Measurements from ENCODE around the gene SHISA7. TPM values are rescaled to one million over a fixed set of nuclear protein-coding genes. Genes with fewer than 3 reads are reported as not detected.

The SHISA7 gene
- total and polyA plus RNA-seq, 7 donors, result 0.01 TPM; not detected in 6

- Histone ChIP-seq H3K36me3 (ENCODE audit: insufficient read depth in 1 of 2, low read depth in 1 of 2) (peaks cover 0 to 18% of the 10 kb centered on the region in 2 donors), H3K4me3 (no peak overlapping the region), H3K9me3 (no peaks in the 10 kb centered on the region), H3K27ac (no peak overlapping the region), H3K27me3 (ENCODE audit: insufficient read depth in 3 of 3, low read length in 2 of 3) (peaks cover 0 to 6% (median 0%) of the 10 kb centered on the region in 3 donors), H3K4me1 (peaks cover 12% of the 10 kb centered on the region)
- WGBS, 3 donors, result 92 to 95% (median 93%) methylated on average over 39 to 47 of the region's 47 CpGs
- intact Hi-C loops (cut with DNase I), result no loop called here
- TF ChIP-seq, protein P1, sequence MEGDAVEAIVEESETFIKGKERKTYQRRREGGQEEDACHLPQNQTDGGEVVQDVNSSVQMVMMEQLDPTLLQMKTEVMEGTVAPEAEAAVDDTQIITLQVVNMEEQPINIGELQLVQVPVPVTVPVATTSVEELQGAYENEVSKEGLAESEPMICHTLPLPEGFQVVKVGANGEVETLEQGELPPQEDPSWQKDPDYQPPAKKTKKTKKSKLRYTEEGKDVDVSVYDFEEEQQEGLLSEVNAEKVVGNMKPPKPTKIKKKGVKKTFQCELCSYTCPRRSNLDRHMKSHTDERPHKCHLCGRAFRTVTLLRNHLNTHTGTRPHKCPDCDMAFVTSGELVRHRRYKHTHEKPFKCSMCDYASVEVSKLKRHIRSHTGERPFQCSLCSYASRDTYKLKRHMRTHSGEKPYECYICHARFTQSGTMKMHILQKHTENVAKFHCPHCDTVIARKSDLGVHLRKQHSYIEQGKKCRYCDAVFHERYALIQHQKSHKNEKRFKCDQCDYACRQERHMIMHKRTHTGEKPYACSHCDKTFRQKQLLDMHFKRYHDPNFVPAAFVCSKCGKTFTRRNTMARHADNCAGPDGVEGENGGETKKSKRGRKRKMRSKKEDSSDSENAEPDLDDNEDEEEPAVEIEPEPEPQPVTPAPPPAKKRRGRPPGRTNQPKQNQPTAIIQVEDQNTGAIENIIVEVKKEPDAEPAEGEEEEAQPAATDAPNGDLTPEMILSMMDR (IDR thresholded peaks at IDR 0.05), result no peak
- ATAC-seq (no peak), DNase-seq (peak in 1 of 2 donors; percentile 53)
These were observed 40.0 kb upstream of the SHISA7 start for GRCh38 chr19:55482967-55483705.

DNA sequence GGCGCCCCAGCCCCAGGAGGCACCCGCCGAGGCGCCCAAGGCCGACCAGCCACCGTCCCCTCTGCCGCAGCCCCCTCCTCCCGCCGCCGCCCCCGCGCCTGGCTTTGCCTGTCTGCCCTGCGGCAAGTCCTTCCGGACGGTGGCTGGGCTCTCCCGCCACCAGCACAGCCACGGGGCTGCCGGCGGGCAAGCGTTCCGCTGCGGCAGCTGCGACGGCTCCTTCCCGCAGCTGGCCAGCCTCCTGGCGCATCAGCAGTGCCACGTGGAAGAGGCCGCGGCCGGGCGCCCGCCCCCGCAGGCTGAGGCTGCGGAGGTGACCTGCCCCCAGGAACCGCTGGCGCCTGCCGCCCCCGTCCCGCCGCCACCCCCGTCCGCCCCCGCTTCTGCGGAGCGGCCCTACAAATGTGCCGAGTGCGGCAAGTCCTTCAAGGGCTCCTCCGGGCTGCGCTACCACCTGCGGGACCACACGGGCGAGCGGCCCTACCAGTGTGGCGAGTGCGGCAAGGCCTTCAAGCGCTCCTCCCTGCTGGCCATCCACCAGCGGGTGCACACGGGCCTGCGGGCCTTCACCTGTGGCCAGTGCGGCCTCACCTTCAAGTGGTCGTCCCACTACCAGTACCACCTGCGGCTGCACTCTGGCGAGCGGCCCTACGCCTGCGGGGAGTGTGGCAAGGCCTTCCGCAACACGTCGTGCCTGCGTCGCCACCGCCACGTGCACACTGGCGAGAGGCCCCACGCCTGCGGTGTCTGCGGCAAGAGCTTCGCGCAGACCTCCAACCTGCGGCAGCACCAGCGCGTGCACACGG lies 39.3 kb upstream of the SHISA7 start:
- DNase-seq (no peak), ATAC-seq (no peak)
- 87 to 91% (median 88%) methylated on average over 68 to 83 of the region's 83 CpGs for WGBS, 3 donors
- H3K27ac ChIP-seq, result no peak overlapping the region
- H3K4me3 ChIP-seq, result no peak overlapping the region
- intact Hi-C loops (cut with DNase I), result no loop called here
- no peaks in the 10 kb centered on the region for H3K9me3 ChIP-seq
- H3K27me3 ChIP-seq (ENCODE audit: insufficient read depth in 3 of 3, low read length in 2 of 3), result peaks cover 0 to 6% (median 0%) of the 10 kb centered on the region in 3 donors
- peaks cover 20% of the 10 kb centered on the region for H3K4me1 ChIP-seq
- H3K36me3 ChIP-seq (ENCODE audit: insufficient read depth in 1 of 2, low read depth in 1 of 2), result peaks cover 0 to 18% of the 10 kb centered on the region in 2 donors
- TF ChIP-seq, protein P1 (IDR thresholded peaks at IDR 0.05), result no peak

DNA sequence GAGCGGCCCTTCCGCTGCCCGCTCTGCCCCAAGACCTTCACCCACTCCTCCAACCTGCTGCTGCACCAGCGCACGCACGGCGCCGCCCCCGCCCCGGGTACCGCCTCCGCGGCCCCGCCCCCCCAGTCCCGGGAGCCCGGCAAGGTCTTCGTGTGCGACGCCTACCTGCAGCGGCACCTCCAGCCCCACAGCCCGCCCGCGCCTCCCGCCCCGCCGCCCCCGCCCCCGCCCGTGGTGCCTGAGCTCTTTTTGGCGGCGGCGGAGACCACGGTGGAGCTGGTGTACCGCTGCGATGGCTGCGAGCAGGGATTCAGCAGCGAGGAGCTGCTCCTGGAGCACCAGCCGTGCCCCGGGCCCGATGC lies 38.7 kb upstream of the SHISA7 start:
- Histone ChIP-seq H3K4me3 (no peak overlapping the region), H3K36me3 (ENCODE audit: insufficient read depth in 1 of 2, low read depth in 1 of 2) (peaks cover 0 to 18% of the 10 kb centered on the region in 2 donors), H3K27me3 (ENCODE audit: insufficient read depth in 3 of 3, low read length in 2 of 3) (peaks cover 0 to 6% (median 0%) of the 10 kb centered on the region in 3 donors), H3K9me3 (no peaks in the 10 kb centered on the region), H3K4me1 (peaks cover 21% of the 10 kb centered on the region), H3K27ac (no peak overlapping the region)
- ATAC-seq, result no peak
- no peak for DNase-seq
- intact Hi-C loops (cut with DNase I), result no loop called here
- WGBS, 3 donors, result 70 to 78% (median 75%) methylated on average over 23 to 40 of the region's 40 CpGs
- TF ChIP-seq, protein P1 (IDR thresholded peaks at IDR 0.05), result no peak

DNA sequence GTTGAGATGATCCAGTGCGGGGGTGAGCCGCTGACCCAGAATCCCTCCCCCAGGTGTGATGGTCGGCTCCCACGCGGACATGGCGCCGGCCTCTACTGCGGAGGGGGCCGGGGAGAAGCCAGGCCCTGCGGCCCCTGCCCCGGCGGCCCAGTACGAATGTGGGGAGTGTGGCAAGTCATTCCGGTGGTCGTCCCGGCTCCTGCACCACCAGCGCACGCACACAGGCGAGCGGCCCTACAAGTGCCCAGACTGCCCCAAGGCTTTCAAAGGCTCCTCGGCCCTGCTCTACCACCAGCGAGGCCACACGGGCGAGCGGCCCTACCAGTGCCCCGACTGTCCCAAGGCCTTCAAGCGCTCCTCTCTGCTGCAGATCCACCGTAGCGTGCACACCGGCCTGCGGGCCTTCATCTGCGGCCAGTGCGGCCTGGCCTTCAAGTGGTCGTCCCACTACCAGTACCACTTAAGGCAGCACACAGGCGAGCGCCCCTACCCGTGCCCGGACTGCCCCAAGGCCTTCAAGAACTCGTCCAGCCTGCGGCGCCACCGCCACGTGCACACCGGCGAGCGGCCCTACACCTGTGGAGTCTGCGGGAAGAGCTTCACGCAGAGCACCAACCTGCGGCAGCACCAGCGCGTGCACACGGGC lies 38.2 kb upstream of the SHISA7 start:
- DNase-seq (no peak), ATAC-seq (no peak)
- Histone ChIP-seq H3K4me1 (peaks cover 21% of the 10 kb centered on the region), H3K4me3 (no peak overlapping the region), H3K36me3 (ENCODE audit: insufficient read depth in 1 of 2, low read depth in 1 of 2) (peaks cover 0 to 18% of the 10 kb centered on the region in 2 donors), H3K9me3 (no peaks in the 10 kb centered on the region), H3K27ac (no peak overlapping the region), H3K27me3 (ENCODE audit: insufficient read depth in 3 of 3, low read length in 2 of 3) (peaks cover 0 to 2% (median 0%) of the 10 kb centered on the region in 3 donors)
- 94% methylated on average over 47 to 52 of the region's 52 CpGs for WGBS, 3 donors
- TF ChIP-seq, protein P1 (IDR thresholded peaks at IDR 0.05), result no peak
- intact Hi-C loops (cut with DNase I), result no loop called here

All from psoas muscle (tissue), 8 donors.